HuH-7.5 (cell line): ENCODE measurements around the gene PIP5K1B.

Source experiments
- DNase-seq: peaks from one replicate; pipeline ENCODE4 v3.0.0; 2011; ENCODE audit warnings: low spot score

Gene PIP5K1B

GRCh38 chr9:68775003-68775730, 70.1 kb downstream of the PIP5K1B start:
- no peak for DNase-seq

- no peak for DNase-seq
These were observed 72.2 kb downstream of the PIP5K1B start for GRCh38 chr9:68777070-68777763.

- DNase-seq, result no peak
These were observed 73.6 kb downstream of the PIP5K1B start for GRCh38 chr9:68778635-68779034.

GRCh38 chr9:68779558-68780379, 74.7 kb downstream of the PIP5K1B start:
- DNase-seq, result peak; percentile 68

- no peak for DNase-seq
These were observed 75.3 kb downstream of the PIP5K1B start for GRCh38 chr9:68780380-68780712.

- DNase-seq, result no peak
These were observed 75.7 kb downstream of the PIP5K1B start for GRCh38 chr9:68780720-68781119.

GRCh38 chr9:68781928-68782327, 76.9 kb downstream of the PIP5K1B start:
- DNase-seq, result no peak

GRCh38 chr9:68782546-68782945, 77.5 kb downstream of the PIP5K1B start:
- no peak for DNase-seq

- no peak for DNase-seq
These were observed 80.9 kb downstream of the PIP5K1B start for GRCh38 chr9:68785965-68786364.

GRCh38 chr9:68791169-68791568, 86.1 kb downstream of the PIP5K1B start:
- no peak for DNase-seq

- no peak for DNase-seq
These were observed 88.7 kb downstream of the PIP5K1B start for GRCh38 chr9:68793605-68794343.

- DNase-seq, result no peak
These were observed 89.9 kb downstream of the PIP5K1B start for GRCh38 chr9:68794898-68795297.

GRCh38 chr9:68795411-68795810, 90.4 kb downstream of the PIP5K1B start:
- DNase-seq, result no peak

- no peak for DNase-seq
These were observed 92.1 kb downstream of the PIP5K1B start for GRCh38 chr9:68797116-68797515.

GRCh38 chr9:68798423-68798822, 93.4 kb downstream of the PIP5K1B start:
- no peak for DNase-seq

- no peak for DNase-seq
These were observed 95.8 kb downstream of the PIP5K1B start for GRCh38 chr9:68800836-68801235.

GRCh38 chr9:68802525-68803015, 97.5 kb downstream of the PIP5K1B start:
- no peak for DNase-seq

GRCh38 chr9:68804911-68805889, 100.2 kb downstream of the PIP5K1B start:
- no peak for DNase-seq

- no peak for DNase-seq
These were observed 101.0 kb downstream of the PIP5K1B start for GRCh38 chr9:68805890-68806517.

- DNase-seq, result no peak
These were observed 103.4 kb downstream of the PIP5K1B start for GRCh38 chr9:68808338-68808890.
